Endothelial cell (in vitro differentiated cells): Measurements from ENCODE around the gene EMILIN1. TPM values are rescaled to one million over a fixed set of nuclear protein-coding genes. Genes with fewer than 3 reads are reported as not detected.
A peak's percentile ranks its signal among the peaks of the same experiment; 100 is the strongest.

Experiments used
- DNase-seq: peaks from one replicate; pipeline ENCODE4 v3.0.0; 2021; ENCODE audit warnings: low spot score
- H3K27ac Mint-ChIP-seq: one replicate; pipeline ENCODE4 v1.8.0; 2021; ENCODE audit warnings: mixed read lengths, inconsistent platforms; ENCODE audit not compliant: unreplicated experiment
- H3K27me3 Mint-ChIP-seq: one replicate; pipeline ENCODE4 v1.8.0; 2021; ENCODE audit warnings: mild to moderate bottlenecking, moderate library complexity, mixed read lengths, inconsistent platforms; ENCODE audit not compliant: unreplicated experiment
- H3K36me3 Mint-ChIP-seq: one replicate; pipeline ENCODE4 v1.8.0; 2021; ENCODE audit warnings: mild to moderate bottlenecking, low read depth, mixed read lengths, inconsistent platforms; ENCODE audit not compliant: unreplicated experiment
- H3K4me1 Mint-ChIP-seq: one replicate; pipeline ENCODE4 v1.8.0; 2021; ENCODE audit warnings: mild to moderate bottlenecking, mixed read lengths, inconsistent platforms; ENCODE audit not compliant: unreplicated experiment
- H3K4me3 Mint-ChIP-seq: one replicate; pipeline ENCODE4 v1.8.0; 2021; ENCODE audit warnings: mild to moderate bottlenecking, mixed read lengths, inconsistent platforms; ENCODE audit not compliant: unreplicated experiment
- H3K9me3 Mint-ChIP-seq: one replicate; pipeline ENCODE4 v1.8.0; 2021; ENCODE audit warnings: mixed read lengths, inconsistent platforms; ENCODE audit not compliant: unreplicated experiment
- CTCF ChIP-seq: fragments of 200-600 bp; sonication (generic); IDR thresholded peaks from one replicate; pipeline ENCODE4 v1.5.0; 2021; ENCODE audit warnings: antibody characterized with exemption; ENCODE audit not compliant: unreplicated experiment
- total RNA-seq: library from RNA; stranded (reverse); fragmentation: NEBNext Ultra II Directional; extraction: Animal tissue kit (Norgen Biotek cat#: 25700); gene quantifications from one replicate; pipeline ENCODE4 v1.2.1, GENCODE V29; 2021; ENCODE audit not compliant: unreplicated experiment

Gene EMILIN1
- total RNA-seq, 1 donor from 2014 or later: 2.1 TPM

DNA sequence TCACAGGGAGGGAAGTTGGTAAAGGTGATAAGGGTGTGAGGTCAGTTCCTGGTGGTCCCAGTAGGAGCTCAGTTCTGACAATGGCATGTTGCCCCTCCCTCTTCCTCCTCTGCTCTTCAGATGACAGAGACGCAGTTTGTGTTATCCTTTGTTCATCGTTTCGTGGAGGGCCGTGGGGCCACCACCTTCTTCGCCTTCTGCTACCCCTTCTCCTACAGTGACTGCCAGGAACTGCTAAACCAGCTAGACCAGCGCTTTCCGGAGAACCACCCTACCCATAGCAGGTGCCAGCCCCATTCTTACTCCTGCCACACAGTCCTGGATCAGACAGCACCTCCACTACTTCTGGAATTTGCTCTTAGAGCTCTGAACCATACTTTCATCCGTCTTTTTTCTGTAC lies 24.6 kb upstream of the EMILIN1 start:
- TF ChIP-seq CTCF: no peak
- Mint-ChIP-seq H3K27me3 (peaks cover 33% of the 10 kb centered on the region), H3K4me1 (peaks cover 36% of the 10 kb centered on the region), H3K36me3 (peaks cover 46% of the 10 kb centered on the region), H3K9me3 (no peaks in the 10 kb centered on the region), H3K4me3 (peak overlapping the region; percentile 70), H3K27ac (peak overlapping the region; percentile 1)
- DNase-seq: no peak

DNA sequence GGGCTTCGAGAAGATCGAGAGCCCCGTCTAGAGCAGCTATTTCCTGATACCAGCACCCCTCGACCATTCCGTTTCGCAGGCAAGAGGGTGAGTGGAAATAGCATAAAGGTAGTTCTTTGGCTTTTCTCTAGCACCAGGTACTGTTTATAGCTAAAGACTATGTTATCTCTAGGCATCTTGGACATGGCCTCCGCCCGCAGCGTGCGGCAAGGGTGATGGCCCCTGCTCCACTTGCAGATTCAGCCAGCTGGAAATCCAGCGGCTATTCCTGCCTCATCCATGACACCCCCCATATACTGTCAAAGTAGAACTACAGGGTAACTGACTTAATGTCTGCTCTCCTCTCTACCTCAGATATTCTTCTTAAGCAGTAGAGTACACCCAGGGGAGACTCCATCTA lies 23.7 kb upstream of the EMILIN1 start:
- Mint-ChIP-seq H3K9me3 (no peaks in the 10 kb centered on the region), H3K36me3 (peaks cover 46% of the 10 kb centered on the region), H3K4me1 (peaks cover 30% of the 10 kb centered on the region), H3K27ac (no peak overlapping the region), H3K27me3 (peaks cover 27% of the 10 kb centered on the region), H3K4me3 (peak overlapping the region; percentile 20)
- no peak for TF ChIP-seq CTCF
- no peak for DNase-seq

DNA sequence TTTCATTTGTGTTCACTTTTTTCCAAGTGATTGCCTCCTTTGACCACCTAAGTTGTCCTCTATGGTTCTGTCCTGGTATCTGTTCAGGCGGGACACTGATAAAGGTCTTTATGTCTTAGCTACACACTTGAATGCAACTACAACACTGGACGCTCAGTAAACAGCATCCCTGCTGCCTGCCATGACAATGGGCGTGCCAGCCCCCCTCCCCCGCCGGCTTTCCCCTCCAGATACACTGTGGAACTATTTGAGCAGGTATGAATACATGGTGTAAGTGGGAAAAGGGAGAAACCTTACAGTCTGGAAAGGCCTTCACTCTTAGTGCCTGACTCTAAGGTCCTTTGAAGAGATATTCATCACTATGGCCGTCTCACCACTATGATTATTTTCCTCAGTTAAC lies 21.2 kb upstream of the EMILIN1 start:
- Mint-ChIP-seq H3K4me3 (no peak overlapping the region), H3K27me3 (peaks cover 9% of the 10 kb centered on the region), H3K9me3 (no peaks in the 10 kb centered on the region), H3K36me3 (peaks cover 35% of the 10 kb centered on the region), H3K27ac (no peak overlapping the region), H3K4me1 (peaks cover 18% of the 10 kb centered on the region)
- DNase-seq: no peak
- TF ChIP-seq CTCF: no peak

- H3K4me3 Mint-ChIP-seq: no peak overlapping the region
- TF ChIP-seq CTCF: no peak
- H3K27ac Mint-ChIP-seq: peak overlapping the region; percentile 42
- H3K4me1 Mint-ChIP-seq: peaks cover 20% of the 10 kb centered on the region
- peaks cover 5% of the 10 kb centered on the region for H3K27me3 Mint-ChIP-seq
- no peaks in the 10 kb centered on the region for H3K9me3 Mint-ChIP-seq
- no peak for DNase-seq
- H3K36me3 Mint-ChIP-seq: peaks cover 42% of the 10 kb centered on the region
Measured at GRCh38 chr2:27058210-27058609, 20.2 kb upstream of the EMILIN1 start.

DNA sequence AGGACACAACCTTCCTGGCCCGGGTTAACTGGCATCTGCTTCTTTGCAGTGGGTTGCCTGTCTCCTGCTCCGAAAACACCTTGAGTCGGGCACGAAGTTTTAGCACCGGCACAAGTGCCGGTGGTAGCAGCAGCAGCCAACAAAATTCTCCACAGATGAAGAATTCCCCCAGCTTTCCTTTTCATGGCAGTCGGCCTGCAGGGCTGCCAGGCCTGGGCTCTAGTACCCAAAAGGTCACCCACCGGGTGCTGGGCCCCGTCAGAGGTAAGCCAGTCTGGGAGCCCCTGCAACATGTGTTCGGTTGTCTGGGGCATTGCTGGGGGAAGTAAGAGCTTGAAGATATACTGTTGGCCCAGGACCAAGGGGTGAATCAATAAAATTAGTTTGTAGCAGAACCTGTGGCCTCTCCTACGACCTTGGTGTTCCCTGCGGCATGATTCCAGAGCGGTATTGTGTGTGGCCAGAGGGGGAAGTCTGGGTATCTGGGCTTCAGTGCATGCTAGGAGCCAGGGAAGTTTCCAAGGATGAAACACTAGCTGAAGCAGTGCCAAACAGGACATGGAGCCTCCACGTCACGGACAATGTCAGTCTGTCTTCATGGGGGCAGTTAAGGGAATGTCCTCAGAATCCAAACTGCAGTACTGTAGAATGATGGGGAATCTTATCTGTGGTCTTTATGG lies 19.1 kb upstream of the EMILIN1 start:
- peaks cover 37% of the 10 kb centered on the region for H3K36me3 Mint-ChIP-seq
- no peak for TF ChIP-seq CTCF
- no peak for DNase-seq
- peaks cover 3% of the 10 kb centered on the region for H3K27me3 Mint-ChIP-seq
- H3K4me1 Mint-ChIP-seq: peaks cover 17% of the 10 kb centered on the region
- no peak overlapping the region for H3K4me3 Mint-ChIP-seq
- no peak overlapping the region for H3K27ac Mint-ChIP-seq
- H3K9me3 Mint-ChIP-seq: no peaks in the 10 kb centered on the region
